Measurements from ENCODE around the gene SORCS3. TPM values are rescaled to one million over a fixed set of nuclear protein-coding genes. Genes with fewer than 3 reads are reported as not detected.

SORCS3 gene
- polyA plus RNA-seq, 3 donors = not detected

GRCh38 chr10:104819731-104820130 lies 178.6 kb downstream of the SORCS3 start:
- Mint-ChIP-seq H3K36me3 (no peaks in the 10 kb centered on the region), H3K27me3 (ENCODE audit: low read depth in 3 of 3) (peaks cover 0 to 6% (median 2%) of the 10 kb centered on the region in 3 donors), H3K4me1 (no peaks in the 10 kb centered on the region), H3K9me3 (peaks cover 0 to 4% (median 0%) of the 10 kb centered on the region in 7 donors), H3K4me3 (no peak overlapping the region), H3K27ac (no peak overlapping the region)
- H2AFZ ChIP-seq (ENCODE audit: insufficient read depth, low read depth, low read length, poor library complexity, severe bottlenecking) = no peak overlapping the region
- H3K9me3 ChIP-seq (replicated peaks in 1 of 2; ENCODE audit: control insufficient read depth in 1 of 2, insufficient read depth in 1 of 2, low read length in 2 of 2) = peaks cover 0 to 3% of the 10 kb centered on the region in 2 donors
- H4K20me1 ChIP-seq (ENCODE audit: insufficient read depth, low read length) = no peaks in the 10 kb centered on the region
- H3K27me3 ChIP-seq (ENCODE audit: control insufficient read depth in 2 of 2, insufficient read depth in 2 of 2, low read length in 2 of 2) = no peaks in the 10 kb centered on the region
- intact Hi-C loops (cut with micrococcal nuclease) = no loop called here
- no peak overlapping the region for H3K4me3 ChIP-seq (replicated peaks in 1 of 3; ENCODE audit: low read depth in 2 of 3, low read length in 3 of 3)
- H3K4me1 ChIP-seq (ENCODE audit: control insufficient read depth in 1 of 2, insufficient read depth in 2 of 2, low read length in 2 of 2) = no peaks in the 10 kb centered on the region
- no peak overlapping the region for H3K27ac ChIP-seq (ENCODE audit: low read depth in 1 of 2, low read length in 2 of 2)
- no peak overlapping the region for H3K9ac ChIP-seq (ENCODE audit: insufficient read depth, low read length, poor library complexity, severe bottlenecking)
- no peaks in the 10 kb centered on the region for H3K79me2 ChIP-seq (ENCODE audit: insufficient read depth, low read length)
- no peak overlapping the region for H3K4me2 ChIP-seq (replicated peaks; ENCODE audit: extremely low read depth, low read length, poor library complexity, severe bottlenecking)
- WGBS (ENCODE audit: insufficient coverage) = 31% methylated on average over 2 of the region's 2 CpGs
- no peaks in the 10 kb centered on the region for H3K36me3 ChIP-seq (replicated peaks in 1 of 2; ENCODE audit: control insufficient read depth in 1 of 2, insufficient read depth in 2 of 2, low read length in 2 of 2)
- no peak for DNase-seq
- no peak for TF ChIP-seq CTCF (IDR thresholded peaks at IDR 0.05)

GRCh38 chr10:104822088-104822487 lies 181.0 kb downstream of the SORCS3 start:
- intact Hi-C loops (cut with micrococcal nuclease) = no loop called here
- 100% methylated on average over 1 of the region's 3 CpGs for WGBS (ENCODE audit: insufficient coverage)
- no peak for DNase-seq
- no peak overlapping the region for H2AFZ ChIP-seq (ENCODE audit: insufficient read depth, low read depth, low read length, poor library complexity, severe bottlenecking)
- H3K27me3 Mint-ChIP-seq (ENCODE audit: low read depth in 3 of 3) = peaks cover 0 to 6% (median 5%) of the 10 kb centered on the region in 3 donors
- no peaks in the 10 kb centered on the region for H4K20me1 ChIP-seq (ENCODE audit: insufficient read depth, low read length)
- no peaks in the 10 kb centered on the region for H3K27me3 ChIP-seq (ENCODE audit: control insufficient read depth in 2 of 2, insufficient read depth in 2 of 2, low read length in 2 of 2)
- H3K4me1 ChIP-seq (ENCODE audit: control insufficient read depth in 1 of 2, insufficient read depth in 2 of 2, low read length in 2 of 2) = no peaks in the 10 kb centered on the region
- no peaks in the 10 kb centered on the region for H3K36me3 Mint-ChIP-seq
- no peak overlapping the region for H3K27ac Mint-ChIP-seq
- no peak overlapping the region for H3K9ac ChIP-seq (ENCODE audit: insufficient read depth, low read length, poor library complexity, severe bottlenecking)
- TF ChIP-seq CTCF (IDR thresholded peaks at IDR 0.05) = no peak
- no peak overlapping the region for H3K4me3 Mint-ChIP-seq
- no peak overlapping the region for H3K4me2 ChIP-seq (replicated peaks; ENCODE audit: extremely low read depth, low read length, poor library complexity, severe bottlenecking)
- no peaks in the 10 kb centered on the region for H3K4me1 Mint-ChIP-seq
- no peaks in the 10 kb centered on the region for H3K79me2 ChIP-seq (ENCODE audit: insufficient read depth, low read length)
- H3K4me3 ChIP-seq (replicated peaks in 1 of 3; ENCODE audit: low read depth in 2 of 3, low read length in 3 of 3) = no peak overlapping the region
- peaks cover 0 to 5% of the 10 kb centered on the region in 2 donors for H3K9me3 ChIP-seq (replicated peaks in 1 of 2; ENCODE audit: control insufficient read depth in 1 of 2, insufficient read depth in 1 of 2, low read length in 2 of 2)
- no peak overlapping the region for H3K27ac ChIP-seq (ENCODE audit: low read depth in 1 of 2, low read length in 2 of 2)
- H3K36me3 ChIP-seq (replicated peaks in 1 of 2; ENCODE audit: control insufficient read depth in 1 of 2, insufficient read depth in 2 of 2, low read length in 2 of 2) = no peaks in the 10 kb centered on the region
- peaks cover 0 to 6% (median 0%) of the 10 kb centered on the region in 7 donors for H3K9me3 Mint-ChIP-seq
